ENCODE results near the gene QDPR. TPM values are rescaled to one million over a fixed set of nuclear protein-coding genes. Genes with fewer than 3 reads are reported as not detected.
"Not testable (repeated sequence)": the region's sequence is repeated elsewhere in the genome, so short reads cannot be mapped to it uniquely, and the experiment has no call there.

QDPR gene
- total and polyA plus RNA-seq, 5 donors, result 33.8 to 53.9 (median 45.4) TPM

GRCh38 chr4:17550549-17550948, 38.7 kb upstream of the QDPR start:
- DNase-seq (no peak), ATAC-seq (no peak)
- H3K27me3 ChIP-seq (ENCODE audit: control insufficient read depth, insufficient read depth), result no peaks in the 10 kb centered on the region
- H3K9me3 ChIP-seq (ENCODE audit: control insufficient read depth, low read length), result no peaks in the 10 kb centered on the region
- WGBS, result 93% methylated on average over 3 of the region's 3 CpGs
- H3K4me1 ChIP-seq (ENCODE audit: control insufficient read depth, insufficient read depth, low read length), result no peaks in the 10 kb centered on the region
- H3K27ac ChIP-seq (ENCODE audit: low read length), result no peak overlapping the region
- no peak overlapping the region for H3K4me3 ChIP-seq (ENCODE audit: low read length)
- intact Hi-C loops (cut with DNase I), result loop anchor here in 3 of 4 donors (2.0 to 10.0 kb wide), 4 partner anchors 84 to 1044 kb away; no protein-coding TSS in a partner anchor

- no peak overlapping the region for H3K27ac ChIP-seq (ENCODE audit: low read length)
- no peaks in the 10 kb centered on the region for H3K9me3 ChIP-seq (ENCODE audit: control insufficient read depth, low read length)
- H3K27me3 ChIP-seq (ENCODE audit: control insufficient read depth, insufficient read depth), result no peaks in the 10 kb centered on the region
- ATAC-seq (no peak), DNase-seq (no peak)
- intact Hi-C loops (cut with DNase I), result loop anchor here in 1 of 4 donors (5.0 kb wide), 2 partner anchors 91 to 1046 kb away; no protein-coding TSS in a partner anchor
- WGBS, result 85% methylated on average over 12 of the region's 12 CpGs
- H3K4me1 ChIP-seq (ENCODE audit: control insufficient read depth, insufficient read depth, low read length), result no peaks in the 10 kb centered on the region
- H3K4me3 ChIP-seq (ENCODE audit: low read length), result no peak overlapping the region
These were observed 34.8 kb upstream of the QDPR start for GRCh38 chr4:17546678-17547077.

GRCh38 chr4:17546222-17546621, 34.3 kb upstream of the QDPR start:
- H3K4me1 ChIP-seq (ENCODE audit: control insufficient read depth, insufficient read depth, low read length), result no peaks in the 10 kb centered on the region
- DNase-seq (no peak), ATAC-seq (no peak)
- no peak overlapping the region for H3K4me3 ChIP-seq (ENCODE audit: low read length)
- H3K27ac ChIP-seq (ENCODE audit: low read length), result no peak overlapping the region
- intact Hi-C loops (cut with DNase I), result loop anchor here in 1 of 4 donors (5.0 kb wide), 2 partner anchors 91 to 1046 kb away; no protein-coding TSS in a partner anchor
- 87% methylated on average over 10 of the region's 10 CpGs for WGBS
- H3K27me3 ChIP-seq (ENCODE audit: control insufficient read depth, insufficient read depth), result no peaks in the 10 kb centered on the region
- no peaks in the 10 kb centered on the region for H3K9me3 ChIP-seq (ENCODE audit: control insufficient read depth, low read length)

GRCh38 chr4:17545374-17546140, 33.7 kb upstream of the QDPR start:
- Histone ChIP-seq H3K9me3 (ENCODE audit: control insufficient read depth, low read length) (no peaks in the 10 kb centered on the region), H3K4me1 (ENCODE audit: control insufficient read depth, insufficient read depth, low read length) (no peaks in the 10 kb centered on the region), H3K27ac (ENCODE audit: low read length) (no peak overlapping the region), H3K27me3 (ENCODE audit: control insufficient read depth, insufficient read depth) (no peaks in the 10 kb centered on the region), H3K4me3 (ENCODE audit: low read length) (no peak overlapping the region)
- DNase-seq (no peak), ATAC-seq (no peak)
- 71% methylated on average over 11 of the region's 11 CpGs for WGBS
- intact Hi-C loops (cut with DNase I), result loop anchor here in 1 of 4 donors (5.0 kb wide), 2 partner anchors 92 to 1047 kb away; no protein-coding TSS in a partner anchor

GRCh38 chr4:17544831-17545234, 32.9 kb upstream of the QDPR start:
- Histone ChIP-seq H3K27me3 (ENCODE audit: control insufficient read depth, insufficient read depth) (no peaks in the 10 kb centered on the region), H3K9me3 (ENCODE audit: control insufficient read depth, low read length) (no peaks in the 10 kb centered on the region), H3K4me1 (ENCODE audit: control insufficient read depth, insufficient read depth, low read length) (no peaks in the 10 kb centered on the region), H3K27ac (ENCODE audit: low read length) (no peak overlapping the region), H3K4me3 (ENCODE audit: low read length) (no peak overlapping the region)
- DNase-seq (no peak), ATAC-seq (no peak)
- intact Hi-C loops (cut with DNase I), result loop anchor here in 1 of 4 donors (5.0 kb wide), 2 partner anchors 92 to 1047 kb away; no protein-coding TSS in a partner anchor
- 48% methylated on average over 3 of the region's 3 CpGs for WGBS

GRCh38 chr4:17544205-17544604, 32.3 kb upstream of the QDPR start:
- no peak overlapping the region for H3K4me3 ChIP-seq (ENCODE audit: low read length)
- H3K9me3 ChIP-seq (ENCODE audit: control insufficient read depth, low read length), result no peaks in the 10 kb centered on the region
- intact Hi-C loops (cut with DNase I), result no loop called here
- WGBS, result 30% methylated on average over 6 of the region's 6 CpGs
- no peaks in the 10 kb centered on the region for H3K4me1 ChIP-seq (ENCODE audit: control insufficient read depth, insufficient read depth, low read length)
- no peak overlapping the region for H3K27ac ChIP-seq (ENCODE audit: low read length)
- H3K27me3 ChIP-seq (ENCODE audit: control insufficient read depth, insufficient read depth), result no peaks in the 10 kb centered on the region
- DNase-seq (no peak), ATAC-seq (no peak)

GRCh38 chr4:17537060-17537459, 25.2 kb upstream of the QDPR start:
- H3K27ac ChIP-seq (ENCODE audit: low read length); intact Hi-C loops (cut with DNase I); DNase-seq; H3K4me3 ChIP-seq (ENCODE audit: low read length); H3K27me3 ChIP-seq (ENCODE audit: control insufficient read depth, insufficient read depth); H3K9me3 ChIP-seq (ENCODE audit: control insufficient read depth, low read length); ATAC-seq; H3K4me1 ChIP-seq (ENCODE audit: control insufficient read depth, insufficient read depth, low read length): not testable (repeated sequence)
- WGBS, result 88% methylated on average over 6 of the region's 6 CpGs

- intact Hi-C loops (cut with DNase I), result no loop called here
These were observed 24.0 kb upstream of the QDPR start for GRCh38 chr4:17535906-17536305.

GRCh38 chr4:17535242-17535641, 23.4 kb upstream of the QDPR start:
- ATAC-seq (no peak), DNase-seq (no peak)
- H3K4me1 ChIP-seq (ENCODE audit: control insufficient read depth, insufficient read depth, low read length), result no peaks in the 10 kb centered on the region
- no peak overlapping the region for H3K27ac ChIP-seq (ENCODE audit: low read length)
- no peaks in the 10 kb centered on the region for H3K9me3 ChIP-seq (ENCODE audit: control insufficient read depth, low read length)
- WGBS, result 76% methylated on average over 4 of the region's 4 CpGs
- intact Hi-C loops (cut with DNase I), result no loop called here
- no peak overlapping the region for H3K4me3 ChIP-seq (ENCODE audit: low read length)
- no peaks in the 10 kb centered on the region for H3K27me3 ChIP-seq (ENCODE audit: control insufficient read depth, insufficient read depth)

More at GRCh38 chr4:17535906-17536305, 24.0 kb upstream of the QDPR start:
- Histone ChIP-seq H3K4me1 (ENCODE audit: control insufficient read depth, insufficient read depth, low read length) (no peaks in the 10 kb centered on the region), H3K27ac (ENCODE audit: low read length) (no peak overlapping the region), H3K9me3 (ENCODE audit: control insufficient read depth, low read length) (no peaks in the 10 kb centered on the region), H3K27me3 (ENCODE audit: control insufficient read depth, insufficient read depth) (no peaks in the 10 kb centered on the region), H3K4me3 (ENCODE audit: low read length) (no peak overlapping the region)
- 85% methylated on average over 3 of the region's 3 CpGs for WGBS
- no peak for ATAC-seq
- no peak for DNase-seq

- ATAC-seq, result no peak
- intact Hi-C loops (cut with DNase I), result no loop called here
- H3K4me3 ChIP-seq (ENCODE audit: low read length), result no peak overlapping the region
- H3K27me3 ChIP-seq (ENCODE audit: control insufficient read depth, insufficient read depth), result no peaks in the 10 kb centered on the region
- H3K4me1 ChIP-seq (ENCODE audit: control insufficient read depth, insufficient read depth, low read length), result no peaks in the 10 kb centered on the region
- 93% methylated on average over 4 of the region's 4 CpGs for WGBS
- DNase-seq, result no peak
- H3K9me3 ChIP-seq (ENCODE audit: control insufficient read depth, low read length), result no peaks in the 10 kb centered on the region
- no peak overlapping the region for H3K27ac ChIP-seq (ENCODE audit: low read length)
These were observed 22.8 kb upstream of the QDPR start for GRCh38 chr4:17534705-17535104.

- H3K9me3 ChIP-seq (ENCODE audit: control insufficient read depth, low read length), result no peaks in the 10 kb centered on the region
- DNase-seq, result no peak
- intact Hi-C loops (cut with DNase I), result no loop called here
- no peak for ATAC-seq
- no peaks in the 10 kb centered on the region for H3K4me1 ChIP-seq (ENCODE audit: control insufficient read depth, insufficient read depth, low read length)
- whole genome bisulfite sequencing, result 62% methylated on average over 8 of the region's 8 CpGs
- no peak overlapping the region for H3K27ac ChIP-seq (ENCODE audit: low read length)
- no peaks in the 10 kb centered on the region for H3K27me3 ChIP-seq (ENCODE audit: control insufficient read depth, insufficient read depth)
- no peak overlapping the region for H3K4me3 ChIP-seq (ENCODE audit: low read length)
These were observed 19.8 kb upstream of the QDPR start for GRCh38 chr4:17531538-17532285.
